Activated naive CD8-positive, alpha-beta T cell treated with anti-CD3 and anti-CD28 coated beads for 36 hours (primary cell): ENCODE measurements around the gene EFL1. TPM values are rescaled to one million over a fixed set of nuclear protein-coding genes. Genes with fewer than 3 reads are reported as not detected.

Experiments used
- DNase-seq: peaks from one replicate; pipeline ENCODE4 v3.0.0; 2021
- H3K27ac Mint-ChIP-seq: one replicate; pipeline ENCODE4 v1.8.0; 2022; ENCODE audit warnings: mild to moderate bottlenecking, moderate library complexity, mixed read lengths
- H3K27me3 Mint-ChIP-seq: one replicate; pipeline ENCODE4 v1.8.0; 2022; ENCODE audit warnings: mild to moderate bottlenecking, mixed read lengths
- H3K36me3 Mint-ChIP-seq: one replicate; pipeline ENCODE4 v1.8.0; 2021; ENCODE audit warnings: mild to moderate bottlenecking, mixed read lengths
- H3K4me1 Mint-ChIP-seq: one replicate; pipeline ENCODE4 v1.8.0; 2021; ENCODE audit warnings: mixed read lengths
- H3K4me3 Mint-ChIP-seq: one replicate; pipeline ENCODE4 v1.8.0; 2022; ENCODE audit warnings: mild to moderate bottlenecking, moderate library complexity, mixed read lengths
- H3K9me3 Mint-ChIP-seq: one replicate; pipeline ENCODE4 v1.8.0; 2022; ENCODE audit warnings: mixed read lengths
- total RNA-seq, 2 experiments: library from RNA; stranded (reverse); gene quantifications; one replicate each; pipeline ENCODE4 v1.2.3, GENCODE V29; 2021

Gene EFL1
- total RNA-seq, 2 experiments from 2014 or later = 23.7 to 25.3 TPM

DNA sequence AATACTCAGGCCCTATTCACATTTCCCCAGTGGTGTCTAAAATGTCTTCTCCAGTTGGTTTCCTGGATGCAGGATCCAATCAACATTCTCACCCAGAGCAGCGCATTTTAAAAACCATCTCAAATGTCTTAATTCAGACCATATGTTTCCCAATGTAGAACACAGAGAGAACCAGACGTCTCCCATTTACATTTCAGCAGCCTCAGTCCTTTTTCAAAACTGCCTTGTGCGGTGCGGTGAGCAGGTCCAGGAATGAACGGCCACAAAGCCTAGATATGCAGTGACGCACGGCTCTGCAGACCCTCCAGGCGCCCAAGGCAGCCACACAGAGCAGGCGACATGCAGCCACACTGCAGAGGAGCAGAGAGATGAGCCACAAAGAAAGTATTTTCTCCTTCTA is 150.6 kb downstream of the EFL1 start:
- no peak for DNase-seq
- no peaks in the 10 kb centered on the region for H3K27me3 Mint-ChIP-seq
- H3K4me1 Mint-ChIP-seq = peaks cover 1% of the 10 kb centered on the region
- no peaks in the 10 kb centered on the region for H3K9me3 Mint-ChIP-seq
- no peak overlapping the region for H3K4me3 Mint-ChIP-seq
- H3K36me3 Mint-ChIP-seq = no peaks in the 10 kb centered on the region
- H3K27ac Mint-ChIP-seq = no peak overlapping the region

DNA sequence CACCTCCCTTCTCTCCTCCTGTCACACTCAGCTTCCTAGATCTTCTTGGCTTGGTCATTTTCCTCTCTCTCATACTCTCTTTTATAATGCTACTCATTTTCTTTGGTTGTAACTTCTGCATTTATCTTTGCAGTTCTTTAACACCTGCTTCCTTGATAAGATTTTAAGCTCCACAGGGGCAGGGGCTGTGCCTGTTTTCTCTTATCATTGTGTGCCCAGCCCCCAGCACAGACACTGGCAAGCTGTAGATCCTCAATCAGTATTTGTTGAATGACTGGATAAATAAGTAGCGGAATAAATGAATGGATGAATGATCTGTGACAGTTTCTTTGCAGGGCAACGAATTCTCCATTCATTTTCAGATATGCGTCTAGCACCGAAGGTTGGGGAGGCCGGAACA is 152.4 kb downstream of the EFL1 start:
- DNase-seq = no peak
- Mint-ChIP-seq H3K27me3 (no peaks in the 10 kb centered on the region), H3K9me3 (no peaks in the 10 kb centered on the region), H3K36me3 (no peaks in the 10 kb centered on the region), H3K27ac (no peak overlapping the region), H3K4me1 (peaks cover 1% of the 10 kb centered on the region), H3K4me3 (no peak overlapping the region)

DNA sequence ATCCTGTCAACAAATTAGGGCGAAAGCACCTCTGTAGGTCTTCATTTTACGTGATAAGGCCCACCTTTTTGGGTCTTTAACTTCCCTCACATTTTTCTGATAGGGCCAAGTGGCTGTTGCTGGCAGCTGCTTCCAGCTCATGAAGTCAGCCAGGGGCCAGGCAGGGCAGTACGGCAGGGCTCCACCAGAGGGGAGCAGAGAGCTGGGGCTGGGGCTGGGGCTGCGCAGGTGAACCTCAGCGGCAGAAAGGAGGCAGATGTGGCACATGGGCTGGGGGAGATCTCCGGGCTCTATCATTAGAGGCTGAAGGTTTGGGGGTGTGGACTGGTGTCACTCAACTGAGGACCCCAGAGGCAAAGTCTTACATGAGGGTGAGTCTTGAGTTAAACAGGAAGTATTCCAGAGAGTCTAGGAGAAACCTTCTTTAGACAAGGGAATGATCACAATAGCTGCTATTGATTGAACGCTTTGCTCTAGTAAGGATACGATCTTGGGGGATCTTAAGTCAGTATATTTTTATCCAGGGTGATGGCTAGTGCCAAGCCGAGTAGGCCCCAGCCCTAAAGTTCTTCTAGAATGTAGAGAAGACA is 153.9 kb downstream of the EFL1 start:
- Mint-ChIP-seq H3K27me3 (no peaks in the 10 kb centered on the region), H3K4me3 (no peak overlapping the region), H3K36me3 (no peaks in the 10 kb centered on the region), H3K4me1 (peaks cover 1% of the 10 kb centered on the region), H3K27ac (no peak overlapping the region), H3K9me3 (no peaks in the 10 kb centered on the region)
- DNase-seq = peak; percentile 79

DNA sequence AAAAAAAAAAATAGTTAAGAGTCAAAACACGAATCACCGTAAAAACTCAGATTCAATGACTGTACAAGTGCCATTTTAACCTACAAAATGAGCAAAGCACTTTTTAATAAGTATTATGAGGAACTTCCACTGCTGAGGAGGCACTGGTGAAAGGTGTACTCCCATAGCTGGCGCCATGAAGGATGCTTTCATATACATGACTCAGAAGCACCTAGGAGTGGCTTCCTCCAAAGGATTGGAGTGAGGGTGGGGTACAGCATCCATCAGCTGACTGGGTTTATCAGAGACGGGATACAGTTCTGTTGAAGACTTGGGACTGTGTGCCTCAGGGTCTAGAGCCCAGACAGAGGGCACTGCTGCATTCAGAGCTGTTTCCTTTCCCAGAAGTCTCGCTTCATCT is 155.9 kb downstream of the EFL1 start:
- peaks cover 1% of the 10 kb centered on the region for H3K4me1 Mint-ChIP-seq

GRCh38 chr15:82105451-82106215 is 156.9 kb downstream of the EFL1 start:
- Mint-ChIP-seq H3K27me3 (no peaks in the 10 kb centered on the region), H3K27ac (no peak overlapping the region)

More for the DNA sequence above, 155.9 kb downstream of the EFL1 start:
- Mint-ChIP-seq H3K27me3 (no peaks in the 10 kb centered on the region), H3K27ac (no peak overlapping the region), H3K36me3 (no peaks in the 10 kb centered on the region), H3K4me3 (no peak overlapping the region), H3K9me3 (no peaks in the 10 kb centered on the region)
- DNase-seq = no peak

GRCh38 chr15:82103468-82103867 is 159.1 kb downstream of the EFL1 start:
- H3K4me1 Mint-ChIP-seq = no peaks in the 10 kb centered on the region
- no peak overlapping the region for H3K27ac Mint-ChIP-seq
- no peaks in the 10 kb centered on the region for H3K36me3 Mint-ChIP-seq
- no peaks in the 10 kb centered on the region for H3K9me3 Mint-ChIP-seq
- no peak for DNase-seq
- no peak overlapping the region for H3K4me3 Mint-ChIP-seq
- H3K27me3 Mint-ChIP-seq = no peaks in the 10 kb centered on the region

More at GRCh38 chr15:82105451-82106215, 156.9 kb downstream of the EFL1 start:
- H3K36me3 Mint-ChIP-seq = no peaks in the 10 kb centered on the region
- no peak overlapping the region for H3K4me3 Mint-ChIP-seq
- H3K4me1 Mint-ChIP-seq = peaks cover 1% of the 10 kb centered on the region
- DNase-seq = no peak
- H3K9me3 Mint-ChIP-seq = no peaks in the 10 kb centered on the region

DNA sequence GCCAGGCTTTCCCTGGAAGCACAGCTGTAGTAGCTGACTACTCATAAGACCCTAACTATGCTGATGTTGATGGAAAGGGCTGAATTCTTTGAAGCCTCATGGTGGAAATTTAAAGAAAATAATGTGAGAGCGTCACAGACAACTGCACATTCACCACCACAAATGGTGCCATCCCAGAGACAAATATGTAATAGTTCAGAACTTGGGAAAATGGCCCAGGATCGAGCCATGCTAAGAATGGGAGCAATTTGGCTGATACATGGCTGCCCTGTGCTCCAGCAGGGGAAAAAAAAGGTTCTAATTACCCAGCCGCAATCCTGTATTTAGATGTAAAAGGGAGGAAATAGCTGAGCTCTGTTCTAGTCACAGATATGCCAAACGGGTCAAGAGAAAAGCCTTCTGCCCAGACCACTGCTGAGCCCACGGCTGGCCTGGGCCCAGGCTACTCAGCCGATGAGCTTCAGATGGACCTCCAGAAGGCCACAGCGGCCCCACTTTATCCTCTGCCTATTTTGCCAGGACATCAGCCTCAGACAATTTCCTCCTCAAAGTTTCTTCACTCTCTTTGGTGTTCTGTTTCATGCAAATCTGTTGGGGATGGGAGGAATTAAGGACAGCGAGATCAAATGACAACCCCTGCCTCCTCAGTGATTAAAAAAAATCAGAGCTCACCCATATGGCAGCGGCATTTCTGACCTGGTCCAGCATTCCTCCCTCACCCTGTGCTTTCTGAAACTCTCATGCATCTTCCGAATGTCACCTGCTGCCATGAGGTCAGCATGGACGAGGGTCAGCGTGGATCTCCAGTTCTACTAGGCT is 162.2 kb downstream of the EFL1 start:
- H3K4me1 Mint-ChIP-seq = no peaks in the 10 kb centered on the region
- no peak overlapping the region for H3K27ac Mint-ChIP-seq
- H3K27me3 Mint-ChIP-seq = no peaks in the 10 kb centered on the region
- no peaks in the 10 kb centered on the region for H3K9me3 Mint-ChIP-seq
- no peaks in the 10 kb centered on the region for H3K36me3 Mint-ChIP-seq
- DNase-seq = no peak
- H3K4me3 Mint-ChIP-seq = no peak overlapping the region

DNA sequence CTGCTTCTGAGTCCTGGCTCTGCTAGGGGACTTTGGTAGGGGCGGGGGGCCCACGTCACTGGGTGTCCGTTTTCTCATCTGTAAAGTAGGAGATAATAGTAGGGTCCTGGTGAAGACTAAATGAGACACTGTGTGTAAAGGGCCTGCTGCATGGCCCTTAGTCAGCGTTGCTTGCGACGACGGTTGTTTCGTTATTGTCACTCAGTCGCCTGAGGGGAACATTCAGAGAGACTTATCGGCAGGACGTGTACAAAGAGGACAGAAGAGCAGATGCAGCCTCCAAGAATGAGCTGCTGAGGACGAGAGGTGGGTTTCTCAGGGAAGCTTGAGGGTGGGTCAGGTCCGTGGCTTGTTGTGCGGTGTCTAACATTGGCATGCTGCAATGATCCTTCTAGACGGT is 163.9 kb downstream of the EFL1 start:
- Mint-ChIP-seq H3K4me1 (no peaks in the 10 kb centered on the region), H3K27ac (no peak overlapping the region), H3K27me3 (peaks cover 5% of the 10 kb centered on the region), H3K9me3 (no peaks in the 10 kb centered on the region), H3K4me3 (no peak overlapping the region), H3K36me3 (no peaks in the 10 kb centered on the region)
- no peak for DNase-seq

- H3K4me3 Mint-ChIP-seq = no peak overlapping the region
- no peaks in the 10 kb centered on the region for H3K9me3 Mint-ChIP-seq
- no peaks in the 10 kb centered on the region for H3K36me3 Mint-ChIP-seq
- DNase-seq = no peak
- H3K27ac Mint-ChIP-seq = no peak overlapping the region
- H3K27me3 Mint-ChIP-seq = peaks cover 5% of the 10 kb centered on the region
- H3K4me1 Mint-ChIP-seq = no peaks in the 10 kb centered on the region
Measured at GRCh38 chr15:82095803-82096202, 166.7 kb downstream of the EFL1 start.

GRCh38 chr15:82093774-82094211 is 168.7 kb downstream of the EFL1 start:
- Mint-ChIP-seq H3K9me3 (no peaks in the 10 kb centered on the region), H3K4me1 (no peaks in the 10 kb centered on the region), H3K36me3 (no peaks in the 10 kb centered on the region), H3K4me3 (no peak overlapping the region), H3K27me3 (peaks cover 5% of the 10 kb centered on the region), H3K27ac (no peak overlapping the region)
- DNase-seq = no peak

GRCh38 chr15:82093325-82093724 is 169.2 kb downstream of the EFL1 start:
- Mint-ChIP-seq H3K27ac (no peak overlapping the region), H3K9me3 (no peaks in the 10 kb centered on the region), H3K4me3 (no peak overlapping the region), H3K27me3 (peaks cover 5% of the 10 kb centered on the region), H3K4me1 (no peaks in the 10 kb centered on the region), H3K36me3 (no peaks in the 10 kb centered on the region)
- DNase-seq = no peak

- no peak overlapping the region for H3K27ac Mint-ChIP-seq
- no peak overlapping the region for H3K4me3 Mint-ChIP-seq
- H3K27me3 Mint-ChIP-seq = peaks cover 5% of the 10 kb centered on the region
- no peaks in the 10 kb centered on the region for H3K9me3 Mint-ChIP-seq
- no peaks in the 10 kb centered on the region for H3K4me1 Mint-ChIP-seq
- H3K36me3 Mint-ChIP-seq = no peaks in the 10 kb centered on the region
- DNase-seq = no peak
Measured at GRCh38 chr15:82091636-82092140, 170.8 kb downstream of the EFL1 start.

- H3K9me3 Mint-ChIP-seq = no peaks in the 10 kb centered on the region
- no peaks in the 10 kb centered on the region for H3K36me3 Mint-ChIP-seq
- no peak for DNase-seq
- H3K4me1 Mint-ChIP-seq = no peaks in the 10 kb centered on the region
- H3K27me3 Mint-ChIP-seq = no peaks in the 10 kb centered on the region
- H3K4me3 Mint-ChIP-seq = no peak overlapping the region
- H3K27ac Mint-ChIP-seq = no peak overlapping the region
Measured at GRCh38 chr15:82086243-82086995, 176.1 kb downstream of the EFL1 start.

- H3K27me3 Mint-ChIP-seq = peaks cover 15% of the 10 kb centered on the region
- no peak overlapping the region for H3K4me3 Mint-ChIP-seq
- no peak overlapping the region for H3K27ac Mint-ChIP-seq
- no peaks in the 10 kb centered on the region for H3K9me3 Mint-ChIP-seq
- no peaks in the 10 kb centered on the region for H3K36me3 Mint-ChIP-seq
- no peaks in the 10 kb centered on the region for H3K4me1 Mint-ChIP-seq
- no peak for DNase-seq
Measured at GRCh38 chr15:82081914-82082762, 180.4 kb downstream of the EFL1 start.
